Fibroblast of the aortic adventitia (primary cell): ENCODE measurements around the gene SORCS1. TPM values are rescaled to one million over a fixed set of nuclear protein-coding genes. Genes with fewer than 3 reads are reported as not detected.

Source experiments
- DNase-seq: peaks from one replicate; pipeline ENCODE4 v3.0.0-alpha.2; 2010; ENCODE audit warnings: low read depth
- H3K4me3 ChIP-seq: 2 replicates; pipeline ENCODE4 v1.5.1; 2011; ENCODE audit warnings: low read depth, mild to moderate bottlenecking, control low read depth, low read length, moderate library complexity
- total RNA-seq: library from RNA; depleted of rRNA; stranded (reverse); fragments of >200 nt; gene quantifications from 2 replicates; pipeline ENCODE4 v1.2.3, GENCODE V29; 2012; ENCODE audit warnings: low replicate concordance
- TF ChIP-seq, protein P1 (sequence below): IDR thresholded peaks from 2 replicates; pipeline ENCODE4 v1.5.1; 2011; ENCODE audit warnings: mild to moderate bottlenecking, low read length, control low read depth, inconsistent platforms; ENCODE audit not compliant: insufficient read depth

Gene SORCS1
- total RNA-seq, 1 donor, result not detected

DNA sequence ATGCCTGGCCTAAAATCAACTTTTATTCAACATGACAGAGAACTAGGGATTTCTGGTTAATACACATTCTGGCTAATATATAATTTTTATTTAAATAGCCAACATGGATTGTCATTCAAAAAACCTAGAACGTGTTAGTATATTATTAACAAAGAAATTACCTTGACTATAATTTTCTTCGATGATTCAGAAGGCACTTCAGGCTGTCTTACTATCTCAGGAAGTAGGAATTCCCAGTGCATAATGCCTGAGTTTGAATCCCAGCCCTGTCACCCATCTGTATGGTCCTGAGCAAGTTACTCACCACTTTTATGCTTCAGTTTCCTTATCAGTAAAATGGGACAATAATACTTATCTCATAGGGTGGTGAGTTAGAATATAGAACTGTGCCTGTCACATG lies 106.2 kb downstream of the SORCS1 start:
- no peak overlapping the region for H3K4me3 ChIP-seq
- DNase-seq, result no peak
- TF ChIP-seq, protein P1, sequence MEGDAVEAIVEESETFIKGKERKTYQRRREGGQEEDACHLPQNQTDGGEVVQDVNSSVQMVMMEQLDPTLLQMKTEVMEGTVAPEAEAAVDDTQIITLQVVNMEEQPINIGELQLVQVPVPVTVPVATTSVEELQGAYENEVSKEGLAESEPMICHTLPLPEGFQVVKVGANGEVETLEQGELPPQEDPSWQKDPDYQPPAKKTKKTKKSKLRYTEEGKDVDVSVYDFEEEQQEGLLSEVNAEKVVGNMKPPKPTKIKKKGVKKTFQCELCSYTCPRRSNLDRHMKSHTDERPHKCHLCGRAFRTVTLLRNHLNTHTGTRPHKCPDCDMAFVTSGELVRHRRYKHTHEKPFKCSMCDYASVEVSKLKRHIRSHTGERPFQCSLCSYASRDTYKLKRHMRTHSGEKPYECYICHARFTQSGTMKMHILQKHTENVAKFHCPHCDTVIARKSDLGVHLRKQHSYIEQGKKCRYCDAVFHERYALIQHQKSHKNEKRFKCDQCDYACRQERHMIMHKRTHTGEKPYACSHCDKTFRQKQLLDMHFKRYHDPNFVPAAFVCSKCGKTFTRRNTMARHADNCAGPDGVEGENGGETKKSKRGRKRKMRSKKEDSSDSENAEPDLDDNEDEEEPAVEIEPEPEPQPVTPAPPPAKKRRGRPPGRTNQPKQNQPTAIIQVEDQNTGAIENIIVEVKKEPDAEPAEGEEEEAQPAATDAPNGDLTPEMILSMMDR, result no peak

DNA sequence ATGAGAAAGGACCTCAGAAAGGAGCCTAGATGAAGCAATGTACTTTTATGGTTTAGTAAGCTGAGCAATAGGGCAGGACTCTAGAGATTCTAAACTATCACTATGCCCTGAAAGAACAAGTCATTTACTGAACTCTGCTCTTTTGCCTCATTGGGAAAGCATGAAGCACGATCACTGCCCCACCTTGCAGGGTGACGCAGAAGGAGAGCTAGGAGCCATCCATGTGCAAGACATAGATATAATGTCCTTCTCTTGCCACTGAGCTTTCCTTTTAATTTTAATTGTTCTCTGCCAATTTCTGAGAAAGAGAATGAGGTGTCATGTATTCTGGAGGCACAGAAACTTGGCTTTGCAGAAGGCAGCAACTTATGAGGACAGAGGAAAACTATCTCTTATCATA lies 108.3 kb downstream of the SORCS1 start:
- TF ChIP-seq, protein P1, result no peak
- H3K4me3 ChIP-seq, result no peak overlapping the region
- DNase-seq, result no peak

DNA sequence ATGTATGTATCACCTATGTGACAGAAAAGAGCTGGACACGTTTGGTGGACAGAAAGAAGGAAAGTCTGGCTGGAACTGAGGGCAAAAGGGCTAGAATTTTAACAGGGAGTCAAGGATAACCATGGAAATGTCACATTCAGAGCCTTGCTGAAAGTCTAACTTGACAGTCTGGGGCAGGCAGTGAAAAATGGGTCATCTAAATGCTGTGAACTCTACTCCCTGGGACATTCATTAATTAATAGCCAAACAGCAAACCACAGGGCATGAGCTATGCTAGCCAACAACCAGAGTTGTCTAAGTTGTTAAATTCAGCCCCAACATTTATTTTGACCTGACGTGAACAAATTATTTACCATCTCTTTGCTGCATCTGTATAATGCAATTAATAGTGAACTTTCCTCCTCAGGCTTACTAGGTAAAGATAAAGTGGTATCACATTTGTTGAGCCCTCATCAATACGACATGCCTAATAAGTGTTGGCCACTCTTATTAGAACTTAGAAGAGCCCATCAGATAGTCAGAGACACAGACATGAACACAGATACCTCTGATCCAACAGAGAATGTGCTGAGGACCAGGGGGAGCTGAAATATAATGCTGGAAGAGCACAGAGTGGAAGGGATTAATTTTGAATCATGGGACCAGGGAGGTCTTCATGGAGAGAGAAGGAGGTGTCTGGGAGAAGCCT lies 109.9 kb downstream of the SORCS1 start:
- no peak for DNase-seq
- TF ChIP-seq, protein P1, result no peak

DNA sequence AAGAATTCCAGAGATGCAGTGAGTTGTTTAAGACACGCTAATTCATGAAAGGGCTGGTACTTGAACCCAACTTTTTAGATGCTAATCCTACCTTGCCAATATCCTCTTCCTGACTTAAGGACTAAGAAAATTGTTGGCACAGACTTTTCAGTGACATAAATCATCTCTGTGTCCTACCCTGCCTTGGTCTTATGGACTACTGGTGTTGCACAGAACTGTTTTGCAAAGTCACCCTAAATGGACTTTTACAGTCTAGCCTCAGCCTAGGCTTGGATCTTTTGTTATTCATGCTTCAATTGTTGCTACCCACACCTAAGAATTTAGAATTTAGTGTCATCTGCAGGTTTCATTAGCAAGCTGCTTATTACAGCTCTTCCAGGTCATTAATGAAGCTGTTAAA lies 112.7 kb downstream of the SORCS1 start:
- no peak overlapping the region for H3K4me3 ChIP-seq
- TF ChIP-seq, protein P1, result no peak
- no peak for DNase-seq

More for the DNA sequence above, 109.9 kb downstream of the SORCS1 start:
- no peak overlapping the region for H3K4me3 ChIP-seq

DNA sequence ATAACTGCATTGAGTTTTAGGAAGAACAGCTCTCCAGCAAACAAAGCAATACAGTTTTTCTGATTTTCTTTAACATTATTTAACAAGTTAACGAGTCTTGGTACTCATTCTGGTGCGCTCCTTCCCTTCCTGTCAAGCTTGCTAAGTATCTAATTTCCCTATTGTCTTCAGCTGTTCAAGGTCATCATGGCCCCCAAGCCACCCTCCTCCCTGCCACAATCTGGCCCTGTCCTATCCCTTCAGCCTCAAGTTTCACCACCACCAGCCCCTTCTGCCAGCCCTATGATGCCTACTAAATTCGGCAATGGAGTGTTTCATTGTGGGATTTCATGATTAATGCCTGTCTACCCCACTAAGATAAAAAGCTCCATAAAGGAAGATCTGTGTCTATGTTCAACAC lies 121.0 kb downstream of the SORCS1 start:
- no peak for DNase-seq
- TF ChIP-seq, protein P1, result no peak
- no peak overlapping the region for H3K4me3 ChIP-seq

DNA sequence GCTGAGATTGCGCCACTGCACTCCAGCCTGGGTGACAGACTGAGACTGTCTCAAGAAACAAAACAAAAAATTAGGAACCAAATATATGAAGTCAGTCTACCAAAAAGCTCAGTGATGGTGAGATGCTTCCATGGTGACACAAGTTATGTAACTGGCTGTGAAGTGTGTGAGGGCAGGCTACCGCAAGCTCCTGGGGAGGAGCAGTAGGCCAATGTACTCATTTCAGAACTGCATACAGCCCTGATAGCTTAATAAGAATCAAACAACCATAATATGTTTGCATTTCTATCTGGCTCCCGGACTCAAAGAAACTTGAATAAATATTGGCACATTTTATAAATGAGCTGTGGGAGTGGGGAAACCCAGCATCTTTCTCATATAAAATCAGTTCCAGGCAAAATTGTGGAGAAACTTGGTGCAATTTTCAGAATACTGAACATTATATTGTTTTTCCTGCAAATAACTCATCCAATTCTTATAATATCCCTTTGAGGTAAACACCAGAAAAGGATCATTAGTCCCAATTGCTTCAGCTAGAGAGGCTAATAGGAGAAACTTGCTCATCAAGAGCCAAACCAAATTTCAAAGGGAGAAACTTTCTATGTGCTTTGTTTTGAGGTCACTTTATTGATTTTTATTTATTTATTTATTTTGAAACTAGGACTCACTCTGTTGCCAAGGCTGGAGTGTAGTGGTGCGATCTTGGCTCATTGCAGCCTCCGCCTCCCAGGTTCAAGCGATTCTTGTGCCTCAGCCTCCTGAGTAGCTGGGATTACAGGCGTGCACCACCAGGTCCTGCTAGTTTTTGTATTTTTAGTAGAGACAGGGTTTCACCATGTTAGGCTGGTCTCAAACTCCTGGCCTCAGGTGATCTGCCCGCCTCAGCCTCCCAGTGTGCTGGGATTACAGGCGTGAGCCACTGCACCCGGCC lies 127.0 kb downstream of the SORCS1 start:
- H3K4me3 ChIP-seq, result no peak overlapping the region
- TF ChIP-seq, protein P1, result no peak
- no peak for DNase-seq
